ENCODE data around the gene CD247.

The CD247 gene

GRCh38 chr1:167457936-167458584 is 60.3 kb downstream of the CD247 start:
- no peak for DNase-seq

GRCh38 chr1:167456926-167457325 is 61.4 kb downstream of the CD247 start:
- DNase-seq, result no peak

GRCh38 chr1:167456524-167456923 is 61.8 kb downstream of the CD247 start:
- no peak for DNase-seq

- no peak for DNase-seq
These were observed 62.4 kb downstream of the CD247 start for GRCh38 chr1:167455786-167456446.

DNA sequence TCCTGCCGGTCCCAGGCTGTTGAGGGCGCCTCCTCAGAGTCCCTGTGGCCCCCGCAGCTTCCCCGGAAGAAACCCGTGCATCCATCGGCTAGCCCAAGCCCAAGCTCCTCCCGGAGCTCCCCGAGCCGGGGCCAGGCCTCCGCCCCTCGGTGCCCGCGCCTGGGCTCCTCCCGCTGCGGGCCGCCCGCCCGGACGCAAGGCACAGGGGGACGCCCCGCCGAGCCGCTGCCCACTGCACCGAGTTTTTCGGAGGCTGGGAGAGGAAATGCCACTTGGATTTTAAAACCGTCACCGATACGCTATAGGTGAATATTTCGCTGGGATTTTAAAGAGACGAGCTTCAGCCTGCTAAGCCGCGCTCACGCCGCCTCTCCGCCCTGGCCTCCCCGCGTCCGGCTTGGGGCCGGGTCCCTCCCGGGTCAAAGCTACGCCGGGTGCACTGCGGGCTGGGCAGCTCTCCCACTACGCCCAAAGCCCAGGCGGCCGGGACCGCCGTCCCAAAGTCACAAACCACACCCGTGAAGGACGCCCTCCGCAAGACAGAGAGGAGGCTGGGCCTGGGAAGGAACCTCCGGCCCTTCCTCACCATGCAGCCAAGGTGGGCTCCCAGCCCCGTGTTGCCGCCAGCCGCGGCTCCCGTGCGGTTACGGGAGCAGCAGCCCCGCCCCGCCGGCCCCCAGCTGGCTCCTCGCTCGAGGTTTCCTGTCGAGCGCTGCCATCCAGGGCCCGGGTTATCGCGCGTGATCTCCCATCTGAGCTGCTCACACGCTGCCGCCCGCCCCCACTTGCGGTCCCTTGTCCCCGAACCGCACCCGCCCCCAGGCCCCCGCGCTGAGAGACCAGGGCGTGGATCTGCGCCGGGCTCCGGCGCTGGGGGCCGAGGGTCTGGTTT is 63.2 kb downstream of the CD247 start:
- DNase-seq, result no peak

DNA sequence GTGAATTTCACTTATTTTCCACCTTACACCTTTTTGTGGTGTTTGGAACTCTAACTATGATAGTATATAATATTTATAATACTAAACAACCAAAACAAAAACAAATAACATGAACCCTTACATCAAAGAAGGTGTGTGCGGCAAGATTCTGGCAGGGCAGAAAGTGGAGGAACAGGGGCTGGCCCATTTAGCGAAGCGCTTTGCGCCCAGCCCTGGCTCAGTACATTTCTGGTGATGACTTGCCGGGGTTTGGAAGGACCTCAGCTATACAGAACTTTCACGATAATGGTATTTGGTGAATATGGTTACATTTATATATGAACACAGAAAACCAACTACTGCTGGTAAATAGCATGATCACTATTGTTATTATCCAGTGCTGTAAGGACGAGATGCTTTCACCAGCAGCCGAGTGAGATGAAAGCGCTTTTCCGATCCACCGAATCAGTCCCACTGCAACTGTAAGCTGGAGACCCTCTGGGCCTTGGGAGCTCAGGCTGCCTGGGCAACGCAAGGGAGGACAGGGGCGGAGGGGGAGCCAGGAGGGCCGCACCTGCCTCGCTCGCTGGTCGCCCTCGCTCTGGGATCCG is 63.9 kb downstream of the CD247 start:
- no peak for DNase-seq

- no peak for DNase-seq
These were observed 65.2 kb downstream of the CD247 start for GRCh38 chr1:167453123-167453522.

- DNase-seq, result no peak
These were observed 65.8 kb downstream of the CD247 start for GRCh38 chr1:167452483-167452882.

DNA sequence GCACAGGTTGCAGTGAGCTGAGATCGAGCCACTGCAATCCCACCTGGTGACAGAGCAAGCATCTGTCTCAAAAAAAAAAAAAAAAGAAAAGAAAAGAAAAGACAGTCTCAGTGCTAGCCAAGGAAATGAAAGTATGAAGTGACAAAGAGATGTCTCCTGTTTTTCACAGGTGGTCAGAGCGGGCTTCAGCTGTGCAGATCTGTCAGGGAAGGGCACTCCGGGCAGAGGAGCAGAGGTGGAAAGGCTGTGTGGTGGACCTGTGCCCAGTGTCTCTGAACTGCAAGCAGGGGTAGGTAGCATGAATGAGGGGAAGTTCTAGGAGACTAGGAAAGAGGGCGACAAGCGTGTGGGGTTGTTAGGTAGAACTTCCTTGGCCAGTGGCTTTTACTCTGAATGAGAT is 67.5 kb downstream of the CD247 start:
- no peak for DNase-seq

DNA sequence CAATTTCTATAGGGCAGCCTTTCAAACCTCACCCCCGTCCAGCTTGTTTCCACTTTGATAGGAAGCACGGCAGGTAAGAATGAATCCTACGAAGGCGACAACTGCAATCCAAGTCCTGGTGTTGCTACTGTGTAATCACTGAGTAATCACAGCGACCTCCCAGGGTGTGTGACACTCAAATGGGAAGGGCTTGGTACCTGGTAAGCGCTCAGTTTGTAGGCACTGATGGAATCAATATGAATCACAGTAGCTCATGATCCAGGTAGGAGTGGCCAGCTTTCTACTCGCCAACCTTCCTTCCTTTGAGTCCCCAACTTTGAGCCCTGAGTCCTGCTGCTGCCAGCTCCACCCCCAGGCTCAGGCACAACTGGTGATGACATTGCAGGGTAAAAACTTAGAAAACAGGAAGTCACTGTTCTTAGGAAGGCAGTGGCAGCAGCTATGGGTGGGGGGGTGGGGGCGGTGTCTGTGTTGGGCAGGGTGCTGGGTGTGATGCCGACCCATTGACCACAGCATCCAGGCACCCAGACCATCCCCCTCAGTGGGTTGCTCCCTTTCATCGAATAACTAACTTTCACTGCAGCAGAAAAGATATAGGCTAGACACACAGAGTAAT is 70.7 kb downstream of the CD247 start:
- no peak for DNase-seq

GRCh38 chr1:167446966-167447365 is 71.4 kb downstream of the CD247 start:
- DNase-seq, result no peak

DNA sequence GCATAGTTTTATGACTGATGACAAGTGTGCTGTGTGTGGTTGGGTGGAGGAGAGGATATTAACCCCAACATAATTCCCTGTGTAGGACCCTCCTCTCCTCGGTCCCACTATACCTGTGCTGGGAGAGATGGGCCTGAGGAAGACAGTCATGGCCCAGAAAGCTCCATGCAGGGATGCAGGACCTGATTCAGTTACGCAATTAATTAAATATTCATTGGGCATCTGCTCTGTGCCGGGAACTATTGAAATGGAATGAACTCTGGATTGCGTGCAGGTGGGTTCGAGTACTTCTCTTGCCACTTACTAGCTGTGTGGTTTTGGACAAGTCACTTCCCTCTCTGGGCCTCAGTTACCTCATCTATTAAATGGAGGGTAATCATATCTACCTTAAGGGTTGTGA is 74.6 kb downstream of the CD247 start:
- no peak for DNase-seq

DNA sequence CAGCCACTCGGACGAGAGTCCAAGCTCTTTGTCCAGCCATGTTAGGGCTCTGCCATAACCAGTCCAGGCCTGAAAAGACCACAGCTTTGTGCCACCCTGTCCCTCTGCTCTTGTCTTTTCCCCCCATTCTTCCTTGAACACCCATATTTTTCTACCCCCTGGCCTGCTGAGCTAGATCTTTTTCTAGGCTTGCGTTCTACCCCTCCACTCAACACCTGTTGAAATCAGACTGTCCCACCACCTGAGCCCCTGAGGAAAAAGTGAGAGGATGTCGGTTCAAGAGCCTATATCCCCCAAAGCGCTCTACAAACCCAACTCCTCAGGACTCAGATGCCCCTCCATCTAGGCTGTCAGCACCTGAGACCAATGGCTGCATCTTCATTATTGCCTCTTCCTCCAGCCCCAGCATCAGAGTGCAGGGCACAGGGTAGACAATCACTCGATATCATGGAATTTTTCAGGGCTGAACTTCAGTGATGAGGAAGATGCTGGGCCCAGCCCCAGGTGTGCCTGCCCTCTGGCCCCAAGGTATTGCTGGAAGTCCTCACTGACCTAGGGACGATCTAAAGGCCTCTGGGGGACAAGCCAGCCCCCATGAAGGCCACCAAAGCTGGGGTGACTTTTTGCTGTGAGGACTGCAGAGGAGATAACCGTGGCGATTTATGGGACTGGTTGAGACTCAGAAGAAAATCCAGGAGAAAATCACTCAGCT is 75.3 kb downstream of the CD247 start:
- no peak for DNase-seq

GRCh38 chr1:167442142-167442848 is 76.0 kb downstream of the CD247 start:
- no peak for DNase-seq

GRCh38 chr1:167441222-167441621 is 77.1 kb downstream of the CD247 start:
- no peak for DNase-seq

- no peak for DNase-seq
These were observed 77.6 kb downstream of the CD247 start for GRCh38 chr1:167440776-167441175.

DNA sequence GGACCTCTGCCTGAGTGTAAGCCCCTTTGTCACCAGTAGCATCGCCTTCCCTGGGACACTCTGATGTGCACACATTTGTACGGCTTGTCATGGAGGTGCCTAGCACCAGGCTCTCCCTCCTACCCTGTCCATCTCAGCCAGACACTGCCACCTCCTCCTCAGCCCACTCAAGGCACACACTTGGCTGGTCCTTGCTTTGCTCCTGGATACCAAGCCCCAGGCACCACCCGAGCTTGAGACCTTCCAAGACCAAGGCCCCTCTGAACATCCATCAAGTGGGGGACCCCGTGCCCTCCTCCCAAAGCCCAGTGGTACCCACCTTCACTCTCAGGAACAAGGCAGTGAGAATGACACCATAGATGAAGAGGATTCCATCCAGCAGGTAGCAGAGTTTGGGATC is 78.0 kb downstream of the CD247 start:
- DNase-seq, result no peak

GRCh38 chr1:167439301-167439988 is 78.9 kb downstream of the CD247 start:
- DNase-seq, result no peak

- DNase-seq, result no peak
These were observed 79.9 kb downstream of the CD247 start for GRCh38 chr1:167438171-167439138.

DNA sequence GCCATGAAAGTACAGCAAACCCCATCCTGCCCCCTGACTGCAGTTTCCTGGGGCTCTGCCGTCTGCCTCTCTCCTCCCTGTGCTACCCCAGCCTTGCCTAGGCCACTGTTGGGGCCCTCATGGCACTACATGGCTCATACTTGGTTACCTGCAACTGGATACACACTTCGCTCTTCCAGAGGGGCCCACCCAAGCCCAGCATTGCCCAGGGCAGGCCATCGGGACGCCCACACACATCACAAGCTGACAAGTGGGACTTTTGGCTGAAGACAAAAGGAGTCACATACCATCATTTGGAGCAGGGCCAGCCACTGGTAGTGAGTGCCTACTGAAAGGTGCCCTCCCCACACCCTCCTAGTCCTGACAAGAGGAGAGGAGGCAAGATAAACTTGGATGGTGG is 82.8 kb downstream of the CD247 start:
- DNase-seq, result no peak

Measured in NCI-H2081 treated with DMSO at 0.1 percent for 48 hours (cell line).